GM23248 (cell line): ENCODE measurements around the gene FITM1.

ENCODE experiments used
- EZH2 ChIP-seq: fragments of 200-600 bp; sonication (generic); IDR thresholded peaks from 2 replicates; pipeline ENCODE4 v1.6.1; 2018; ENCODE audit warnings: antibody characterized with exemption, mild to moderate bottlenecking; ENCODE audit not compliant: insufficient read depth, poor library complexity, severe bottlenecking
- EZH2phosphoT487 ChIP-seq: fragments of 200-600 bp; sonication (generic); IDR thresholded peaks from 2 replicates; pipeline ENCODE4 v1.6.1; 2018; ENCODE audit warnings: antibody characterized with exemption, moderate library complexity, mild to moderate bottlenecking, low read depth; ENCODE audit not compliant: insufficient read depth

GRCh38 chr14:24141097-24141880 lies 10.8 kb downstream of the FITM1 start, which contains the start of gene EMC9:
- TF ChIP-seq EZH2phosphoT487 (no peak), EZH2 (no peak)
